NCI-H2171 treated with DMSO at 0.1 percent for 48 hours (cell line): ENCODE data around the gene BOD1.
"Not testable (repeated sequence)": the region's sequence is repeated elsewhere in the genome, so short reads cannot be mapped to it uniquely, and the experiment has no call there.

Source experiments
- DNase-seq: peaks from one replicate; lab custom pipeline; 2025; lab: John Stamatoyannopoulos, UW

The BOD1 gene

GRCh38 chr5:173615884-173616576, 420 bp downstream of the BOD1 start:
- DNase-seq: peak; percentile 72

- DNase-seq: no peak
Measured at GRCh38 chr5:173614591-173614990, 1.9 kb downstream of the BOD1 start.

GRCh38 chr5:173613433-173614159, 2.9 kb downstream of the BOD1 start:
- no peak for DNase-seq

GRCh38 chr5:173612948-173613347, 3.5 kb downstream of the BOD1 start:
- DNase-seq: no peak

- DNase-seq: no peak
Measured at GRCh38 chr5:173611706-173612105, 4.7 kb downstream of the BOD1 start.

- DNase-seq: no peak
Measured at GRCh38 chr5:173604141-173604540, 12.3 kb downstream of the BOD1 start.

- no peak for DNase-seq
Measured at GRCh38 chr5:173602423-173602822, 14.0 kb downstream of the BOD1 start.

- no peak for DNase-seq
Measured at GRCh38 chr5:173598686-173599085, 17.8 kb downstream of the BOD1 start.

GRCh38 chr5:173597304-173597703, 19.1 kb downstream of the BOD1 start:
- no peak for DNase-seq

GRCh38 chr5:173595841-173596240, 20.6 kb downstream of the BOD1 start:
- no peak for DNase-seq

- no peak for DNase-seq
Measured at GRCh38 chr5:173594061-173594460, 22.4 kb downstream of the BOD1 start.

GRCh38 chr5:173592050-173592669, 24.3 kb downstream of the BOD1 start:
- no peak for DNase-seq

- DNase-seq: no peak
Measured at GRCh38 chr5:173591056-173591514, 25.4 kb downstream of the BOD1 start.

GRCh38 chr5:173590436-173591055, 25.9 kb downstream of the BOD1 start:
- DNase-seq: no peak

- not testable (repeated sequence) for DNase-seq
Measured at GRCh38 chr5:173586133-173586532, 30.3 kb downstream of the BOD1 start.

- no peak for DNase-seq
Measured at GRCh38 chr5:173583346-173583745, 33.1 kb downstream of the BOD1 start.

- no peak for DNase-seq
Measured at GRCh38 chr5:173582216-173583111, 34.0 kb downstream of the BOD1 start.

- peak; percentile 1 for DNase-seq
Measured at GRCh38 chr5:173581408-173582215, 34.8 kb downstream of the BOD1 start.

GRCh38 chr5:173578947-173579615, 37.4 kb downstream of the BOD1 start:
- no peak for DNase-seq

- DNase-seq: no peak
Measured at GRCh38 chr5:173577817-173578216, 38.6 kb downstream of the BOD1 start.
